ENCODE measurements around the gene COQ2.
A peak's percentile ranks its signal among the peaks of the same experiment; 100 is the strongest.

Gene COQ2

GRCh38 chr4:83223781-83224180 is 60.8 kb downstream of the COQ2 start:
- ChIA-PET CTCF (no interaction called here), POLR2A (no interaction called here)
- Histone ChIP-seq H3K27me3 (replicated peaks in 2 of 5; ENCODE audit: control insufficient read depth in 4 of 5, insufficient read depth in 5 of 5, low read length in 4 of 5) (no peaks in the 10 kb centered on the region), H3K9me3 (ENCODE audit: control extremely low read depth in 1 of 5, control insufficient read depth in 4 of 5, insufficient read depth in 2 of 5, low read depth in 1 of 5, low read length in 4 of 5) (no peaks in the 10 kb centered on the region), H3K27ac (ENCODE audit: insufficient read depth in 1 of 2, low read depth in 1 of 2, low read length in 2 of 2, poor library complexity in 1 of 2, severe bottlenecking in 2 of 2) (no peak overlapping the region), H3K36me3 (ENCODE audit: control insufficient read depth in 4 of 4, insufficient read depth in 4 of 4, low read length in 3 of 4) (no peaks in the 10 kb centered on the region), H3K4me1 (ENCODE audit: control extremely low read depth in 1 of 4, control insufficient read depth in 4 of 4, insufficient read depth in 4 of 4, low read length in 3 of 4) (peaks cover 3 to 12% (median 11%) of the 10 kb centered on the region in 4 experiments), H3K4me3 (ENCODE audit: control insufficient read depth in 1 of 7, extremely low read depth in 1 of 7, insufficient read depth in 4 of 7, low read depth in 2 of 7, low read length in 6 of 7) (no peak overlapping the region)
- DNase-seq = no peak
- 92% methylated on average over 2 of the region's 3 CpGs for WGBS (ENCODE audit: insufficient coverage)

- Histone ChIP-seq H3K4me1 (ENCODE audit: control extremely low read depth in 1 of 4, control insufficient read depth in 4 of 4, insufficient read depth in 4 of 4, low read length in 3 of 4) (peaks cover 17 to 30% (median 25%) of the 10 kb centered on the region in 4 experiments), H3K27me3 (replicated peaks in 2 of 5; ENCODE audit: control insufficient read depth in 4 of 5, insufficient read depth in 5 of 5, low read length in 4 of 5) (no peaks in the 10 kb centered on the region), H3K27ac (ENCODE audit: insufficient read depth in 1 of 2, low read depth in 1 of 2, low read length in 2 of 2, poor library complexity in 1 of 2, severe bottlenecking in 2 of 2) (no peak overlapping the region), H3K4me3 (ENCODE audit: control insufficient read depth in 1 of 7, extremely low read depth in 1 of 7, insufficient read depth in 4 of 7, low read depth in 2 of 7, low read length in 6 of 7) (no peak overlapping the region), H3K9me3 (ENCODE audit: control extremely low read depth in 1 of 5, control insufficient read depth in 4 of 5, insufficient read depth in 2 of 5, low read depth in 1 of 5, low read length in 4 of 5) (no peaks in the 10 kb centered on the region), H3K36me3 (ENCODE audit: control insufficient read depth in 4 of 4, insufficient read depth in 4 of 4, low read length in 3 of 4) (no peaks in the 10 kb centered on the region)
- ChIA-PET CTCF (no interaction called here), POLR2A (no interaction called here)
- 100% methylated on average over 2 of the region's 6 CpGs for WGBS (ENCODE audit: insufficient coverage)
- DNase-seq = no peak
These were observed 62.6 kb downstream of the COQ2 start for GRCh38 chr4:83221897-83222441.

GRCh38 chr4:83219344-83220331 is 65.0 kb downstream of the COQ2 start:
- Histone ChIP-seq H3K4me3 (ENCODE audit: control insufficient read depth in 1 of 7, extremely low read depth in 1 of 7, insufficient read depth in 4 of 7, low read depth in 2 of 7, low read length in 6 of 7) (peak overlapping the region in 1 of 7 experiments; percentile 32), H3K27me3 (replicated peaks in 2 of 5; ENCODE audit: control insufficient read depth in 4 of 5, insufficient read depth in 5 of 5, low read length in 4 of 5) (no peaks in the 10 kb centered on the region), H3K9me3 (ENCODE audit: control extremely low read depth in 1 of 5, control insufficient read depth in 4 of 5, insufficient read depth in 2 of 5, low read depth in 1 of 5, low read length in 4 of 5) (peaks cover 0 to 1% (median 0%) of the 10 kb centered on the region in 5 experiments), H3K36me3 (ENCODE audit: control insufficient read depth in 4 of 4, insufficient read depth in 4 of 4, low read length in 3 of 4) (no peaks in the 10 kb centered on the region), H3K4me1 (ENCODE audit: control extremely low read depth in 1 of 4, control insufficient read depth in 4 of 4, insufficient read depth in 4 of 4, low read length in 3 of 4) (peaks cover 19 to 33% (median 31%) of the 10 kb centered on the region in 4 experiments), H3K27ac (ENCODE audit: insufficient read depth in 1 of 2, low read depth in 1 of 2, low read length in 2 of 2, poor library complexity in 1 of 2, severe bottlenecking in 2 of 2) (no peak overlapping the region)
- ChIA-PET POLR2A (no interaction called here), CTCF (interaction anchor here (1.7 to 2.2 kb wide), 2 partner anchors 7 to 32 kb away, joined by 6 read pairs; no protein-coding TSS in a partner anchor)
- WGBS (ENCODE audit: insufficient coverage) = 66% methylated on average over 11 of the region's 16 CpGs
- peak in 1 of 3 donors; percentile 37 for DNase-seq

GRCh38 chr4:83217721-83218522 is 66.7 kb downstream of the COQ2 start:
- H3K36me3 ChIP-seq (ENCODE audit: control insufficient read depth in 4 of 4, insufficient read depth in 4 of 4, low read length in 3 of 4) = no peaks in the 10 kb centered on the region
- peak overlapping the region in 4 of 7 experiments; percentile 20 to 29 (median 20) for H3K4me3 ChIP-seq (ENCODE audit: control insufficient read depth in 1 of 7, extremely low read depth in 1 of 7, insufficient read depth in 4 of 7, low read depth in 2 of 7, low read length in 6 of 7)
- POLR2A ChIA-PET = interaction anchor here (0.7 kb wide), 2 partner anchors 27 to 105 kb away, joined by 3 read pairs; no protein-coding TSS in a partner anchor
- CTCF ChIA-PET = interaction anchor here (0.5 to 2.2 kb wide), 7 partner anchors 9 to 301 kb away, joined by 3 to 6 read pairs (median 3); partner anchors contain the start of gene PLAC8
- DNase-seq = peak; percentile 71 to 93 (median 87)
- peak overlapping the region in 1 of 2 experiments; percentile 59 for H3K27ac ChIP-seq (ENCODE audit: insufficient read depth in 1 of 2, low read depth in 1 of 2, low read length in 2 of 2, poor library complexity in 1 of 2, severe bottlenecking in 2 of 2)
- H3K4me1 ChIP-seq (ENCODE audit: control extremely low read depth in 1 of 4, control insufficient read depth in 4 of 4, insufficient read depth in 4 of 4, low read length in 3 of 4) = peaks cover 19 to 33% (median 31%) of the 10 kb centered on the region in 4 experiments
- H3K9me3 ChIP-seq (ENCODE audit: control extremely low read depth in 1 of 5, control insufficient read depth in 4 of 5, insufficient read depth in 2 of 5, low read depth in 1 of 5, low read length in 4 of 5) = peaks cover 0 to 1% (median 0%) of the 10 kb centered on the region in 5 experiments
- WGBS (ENCODE audit: insufficient coverage) = 36% methylated on average over 5 of the region's 8 CpGs
- H3K27me3 ChIP-seq (replicated peaks in 2 of 5; ENCODE audit: control insufficient read depth in 4 of 5, insufficient read depth in 5 of 5, low read length in 4 of 5) = no peaks in the 10 kb centered on the region

- peak overlapping the region in 1 of 2 experiments; percentile 58 for H3K27ac ChIP-seq (ENCODE audit: insufficient read depth in 1 of 2, low read depth in 1 of 2, low read length in 2 of 2, poor library complexity in 1 of 2, severe bottlenecking in 2 of 2)
These were observed 67.5 kb downstream of the COQ2 start for GRCh38 chr4:83216959-83217683.

GRCh38 chr4:83214079-83214478 is 70.5 kb downstream of the COQ2 start:
- CTCF ChIA-PET = no interaction called here
- POLR2A ChIA-PET = no interaction called here

More at GRCh38 chr4:83216959-83217683, 67.5 kb downstream of the COQ2 start:
- ChIA-PET POLR2A (interaction anchor here (0.7 kb wide), 1 partner anchor 26 kb away, joined by 3 read pairs; no protein-coding TSS in a partner anchor), CTCF (interaction anchor here (0.7 to 2.2 kb wide), 2 partner anchors 10 to 37 kb away, joined by 3 to 6 read pairs; no protein-coding TSS in a partner anchor)
- Histone ChIP-seq H3K36me3 (ENCODE audit: control insufficient read depth in 4 of 4, insufficient read depth in 4 of 4, low read length in 3 of 4) (no peaks in the 10 kb centered on the region), H3K4me3 (ENCODE audit: control insufficient read depth in 1 of 7, extremely low read depth in 1 of 7, insufficient read depth in 4 of 7, low read depth in 2 of 7, low read length in 6 of 7) (peak overlapping the region in 2 of 7 experiments; percentile 20 to 29), H3K9me3 (ENCODE audit: control extremely low read depth in 1 of 5, control insufficient read depth in 4 of 5, insufficient read depth in 2 of 5, low read depth in 1 of 5, low read length in 4 of 5) (peaks cover 0 to 1% (median 0%) of the 10 kb centered on the region in 5 experiments), H3K4me1 (ENCODE audit: control extremely low read depth in 1 of 4, control insufficient read depth in 4 of 4, insufficient read depth in 4 of 4, low read length in 3 of 4) (peaks cover 19 to 37% (median 33%) of the 10 kb centered on the region in 4 experiments), H3K27me3 (replicated peaks in 2 of 5; ENCODE audit: control insufficient read depth in 4 of 5, insufficient read depth in 5 of 5, low read length in 4 of 5) (no peaks in the 10 kb centered on the region)
- DNase-seq = peak in 1 of 3 donors; percentile 31
- 98% methylated on average over 9 of the region's 10 CpGs for WGBS (ENCODE audit: insufficient coverage)

More at GRCh38 chr4:83214079-83214478, 70.5 kb downstream of the COQ2 start:
- H3K4me1 ChIP-seq (ENCODE audit: control extremely low read depth in 1 of 4, control insufficient read depth in 4 of 4, insufficient read depth in 4 of 4, low read length in 3 of 4) = peaks cover 20 to 45% (median 28%) of the 10 kb centered on the region in 4 experiments
- DNase-seq = no peak
- no peaks in the 10 kb centered on the region for H3K36me3 ChIP-seq (ENCODE audit: control insufficient read depth in 4 of 4, insufficient read depth in 4 of 4, low read length in 3 of 4)
- peaks cover 0 to 1% (median 0%) of the 10 kb centered on the region in 5 experiments for H3K9me3 ChIP-seq (ENCODE audit: control extremely low read depth in 1 of 5, control insufficient read depth in 4 of 5, insufficient read depth in 2 of 5, low read depth in 1 of 5, low read length in 4 of 5)
- no peaks in the 10 kb centered on the region for H3K27me3 ChIP-seq (replicated peaks in 2 of 5; ENCODE audit: control insufficient read depth in 4 of 5, insufficient read depth in 5 of 5, low read length in 4 of 5)
- H3K27ac ChIP-seq (ENCODE audit: insufficient read depth in 1 of 2, low read depth in 1 of 2, low read length in 2 of 2, poor library complexity in 1 of 2, severe bottlenecking in 2 of 2) = no peak overlapping the region
- no peak overlapping the region for H3K4me3 ChIP-seq (ENCODE audit: control insufficient read depth in 1 of 7, extremely low read depth in 1 of 7, insufficient read depth in 4 of 7, low read depth in 2 of 7, low read length in 6 of 7)
